HG03159 (cell line): ENCODE results near the gene RNF103.
"Not testable (repeated sequence)": the region's sequence is repeated elsewhere in the genome, so short reads cannot be mapped to it uniquely, and the experiment has no call there.

Source experiments
- ATAC-seq: cut with Tn5 transposase; IDR thresholded peaks from one replicate; pipeline ENCODE4 v1.9.1; 2021; ENCODE audit warnings: mild to moderate bottlenecking, moderate library complexity; ENCODE audit not compliant: unreplicated experiment

RNF103 gene

DNA sequence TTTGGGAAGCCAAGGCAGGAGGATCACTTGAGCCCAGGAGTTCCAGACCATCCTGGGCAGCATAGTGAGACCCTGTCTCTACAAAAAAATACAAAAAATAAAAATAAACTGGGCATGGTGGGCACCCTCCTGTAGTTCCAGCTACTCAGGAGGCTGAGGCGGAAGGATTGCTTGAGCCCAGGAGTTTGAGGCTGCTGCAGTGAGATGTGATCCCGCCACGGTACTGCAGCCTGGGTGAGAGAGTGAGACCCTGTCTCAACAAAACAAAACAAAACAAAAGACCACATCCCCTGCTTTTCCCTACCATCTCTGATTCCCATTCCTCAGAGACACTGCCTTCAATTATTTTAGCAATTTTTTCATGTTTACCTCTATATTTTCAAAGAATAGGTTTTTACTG is 3.9 kb upstream of the RNF103 start:
- no peak for ATAC-seq

DNA sequence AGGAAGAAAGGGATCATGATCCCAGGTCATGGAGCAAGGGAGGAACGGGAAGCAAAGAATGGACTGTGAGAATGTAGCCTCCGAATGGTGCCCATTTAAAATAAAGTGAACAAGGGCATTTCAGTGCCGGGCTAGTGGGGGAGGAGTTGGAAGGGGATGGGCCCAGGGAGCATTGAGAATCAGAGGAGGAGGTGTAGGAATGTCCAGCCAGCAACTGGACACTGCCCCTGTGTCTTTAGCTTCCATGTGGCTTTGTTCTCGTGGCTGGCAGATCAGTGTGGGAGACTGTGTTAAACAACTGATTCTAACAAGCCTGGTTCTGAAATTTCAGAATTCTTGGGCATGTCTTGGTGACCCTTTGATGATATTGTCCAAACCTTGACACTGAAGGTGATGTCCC is 1.4 kb upstream of the RNF103 start:
- ATAC-seq = no peak

DNA sequence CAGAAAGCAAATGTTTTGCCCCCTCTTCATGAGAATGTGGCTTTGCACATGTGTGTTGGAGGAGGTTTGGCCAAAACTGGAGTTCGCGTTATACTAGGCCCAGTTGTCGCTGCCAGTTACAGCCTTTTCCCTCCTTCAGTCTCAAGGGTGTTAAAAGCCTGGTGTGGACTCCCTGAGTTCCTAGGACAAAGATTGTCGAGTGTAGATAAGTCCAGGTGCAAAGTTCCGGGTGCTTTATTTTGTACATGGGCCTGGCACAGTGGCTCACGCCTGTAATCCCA is 542 bp upstream of the RNF103 start:
- ATAC-seq = no peak

DNA sequence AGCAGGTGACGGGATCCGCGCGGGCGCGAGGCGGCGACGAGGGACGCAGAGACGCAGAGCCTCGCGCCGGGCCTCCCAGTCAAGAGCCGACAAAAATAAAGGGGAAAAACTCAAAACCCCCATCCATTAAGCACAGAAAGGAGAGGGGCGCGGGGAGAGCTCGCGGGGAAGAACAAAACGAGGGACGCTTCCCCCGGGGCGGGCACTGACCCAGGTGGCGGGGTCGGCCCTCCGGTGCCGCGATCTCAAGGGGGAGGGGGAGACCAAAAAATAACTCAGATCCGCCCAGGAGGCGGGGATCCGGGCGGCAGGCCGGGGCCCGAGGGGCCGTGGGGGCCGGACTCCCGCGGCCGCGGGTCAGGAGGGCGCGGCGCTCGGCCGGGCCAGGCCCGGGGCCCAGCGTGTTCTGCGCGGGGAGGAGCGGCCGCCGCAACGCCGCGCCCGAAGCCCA is 597 bp downstream of the RNF103 start:
- peak; percentile 40 for ATAC-seq

DNA sequence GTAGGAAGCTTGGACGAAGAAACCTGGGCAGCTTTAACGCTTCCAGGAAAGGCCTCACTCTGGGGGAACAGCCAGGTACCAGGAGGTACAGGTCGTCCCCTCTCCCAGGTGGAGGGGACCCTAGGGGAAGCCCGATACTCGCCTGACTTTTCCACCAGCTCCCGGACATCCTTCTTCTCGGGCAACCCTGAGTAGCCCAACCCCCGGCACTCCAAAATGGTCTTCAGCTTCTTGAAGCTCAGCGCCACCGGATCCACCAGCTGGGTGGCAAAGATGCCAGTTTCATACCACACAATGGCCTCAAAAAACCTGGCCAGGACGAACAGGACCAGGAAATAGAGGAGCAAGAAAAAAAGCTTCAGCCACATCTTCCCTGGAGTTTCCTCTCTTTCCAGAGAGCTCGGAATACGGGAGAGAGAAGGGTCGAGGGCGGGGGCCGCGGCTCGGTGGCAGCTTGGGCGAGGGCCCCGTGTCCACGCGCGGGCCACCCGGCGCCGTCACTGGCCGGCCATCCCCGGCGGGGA is 1.1 kb downstream of the RNF103 start:
- peak; percentile 1 for ATAC-seq

DNA sequence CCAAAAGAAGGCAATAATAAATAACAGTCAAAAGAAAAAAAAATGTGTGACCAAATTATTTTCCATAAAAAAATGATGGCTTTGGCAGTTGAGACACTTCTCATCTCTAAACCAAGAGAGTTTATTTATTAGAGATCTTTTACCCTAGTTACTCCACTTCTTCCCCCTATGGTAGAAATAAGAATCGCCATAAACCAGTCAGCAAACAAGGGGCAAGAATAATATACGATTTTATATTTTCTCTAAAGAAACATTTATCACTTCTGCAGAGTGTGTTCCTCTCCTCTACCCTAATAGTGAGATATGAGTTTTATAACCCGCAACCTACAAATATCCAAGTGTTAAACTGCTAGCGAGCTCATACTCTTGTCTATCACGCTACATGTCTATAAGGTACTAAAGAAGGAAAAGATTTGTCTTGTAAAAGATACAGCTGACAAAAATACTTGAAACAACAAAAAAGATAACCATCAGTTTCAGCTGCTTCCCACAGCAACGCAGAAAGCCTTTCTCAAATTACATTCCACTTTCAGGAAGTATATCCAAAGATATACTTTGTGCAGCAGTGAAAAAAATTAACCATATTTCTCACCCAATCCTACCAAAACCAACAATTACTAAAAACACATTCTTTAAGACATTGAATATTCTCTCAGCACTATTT is 2.3 kb downstream of the RNF103 start:
- no peak for ATAC-seq

DNA sequence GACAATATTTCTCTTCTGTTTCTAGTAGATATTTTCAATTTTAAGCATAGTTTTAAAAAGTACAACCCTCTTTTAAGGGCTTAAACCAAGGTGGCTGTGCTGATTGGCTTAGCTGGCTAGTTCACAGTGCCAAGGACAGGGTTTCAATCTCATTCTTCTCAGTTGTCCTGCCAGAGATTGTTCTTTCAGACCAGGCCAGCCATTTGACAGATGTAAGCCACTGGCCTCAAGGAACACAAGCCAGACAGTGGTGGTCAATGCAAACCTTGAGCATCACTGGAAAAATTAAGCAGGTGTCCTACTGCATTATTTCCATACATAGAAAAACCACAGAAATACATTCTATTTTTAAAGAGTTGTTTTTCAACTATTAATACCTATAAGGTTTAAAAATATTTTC is 5.9 kb downstream of the RNF103 start:
- ATAC-seq = no peak

DNA sequence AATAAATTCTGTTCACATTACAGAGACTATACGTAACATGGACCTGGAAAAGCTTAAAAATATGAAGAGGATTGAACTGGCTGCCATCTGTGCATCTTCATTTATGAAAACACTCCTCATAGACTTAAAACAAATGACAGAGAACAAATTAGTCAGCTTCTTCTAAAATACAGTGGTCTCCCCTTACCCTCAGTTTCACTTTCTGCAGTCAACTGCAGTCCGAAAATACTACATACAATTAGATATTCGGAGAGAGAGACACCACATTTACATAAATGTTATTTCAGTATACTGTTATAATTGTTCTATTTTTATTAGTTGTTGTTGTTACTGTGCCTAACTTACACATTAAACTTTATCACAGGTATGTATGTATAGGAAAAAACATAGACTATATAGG is 6.5 kb downstream of the RNF103 start:
- no peak for ATAC-seq

DNA sequence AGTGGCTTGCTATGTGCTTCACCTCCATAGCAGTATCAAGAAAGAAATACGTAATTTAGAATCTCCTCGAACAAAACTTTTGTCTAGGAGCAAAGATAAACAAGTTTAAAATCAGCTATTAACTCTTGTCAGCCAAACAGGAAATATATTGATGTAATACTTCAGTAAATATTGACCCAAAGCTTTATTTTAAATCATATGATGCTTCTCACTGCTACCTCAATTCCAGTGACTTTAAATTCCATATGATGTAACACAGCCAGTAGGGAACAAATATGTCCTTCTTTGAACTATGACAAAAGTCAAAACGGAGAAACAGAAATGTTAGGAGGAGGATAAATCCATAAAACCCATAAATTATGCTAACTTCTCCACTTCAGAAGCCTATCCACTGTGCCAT is 7.2 kb downstream of the RNF103 start:
- ATAC-seq = no peak

DNA sequence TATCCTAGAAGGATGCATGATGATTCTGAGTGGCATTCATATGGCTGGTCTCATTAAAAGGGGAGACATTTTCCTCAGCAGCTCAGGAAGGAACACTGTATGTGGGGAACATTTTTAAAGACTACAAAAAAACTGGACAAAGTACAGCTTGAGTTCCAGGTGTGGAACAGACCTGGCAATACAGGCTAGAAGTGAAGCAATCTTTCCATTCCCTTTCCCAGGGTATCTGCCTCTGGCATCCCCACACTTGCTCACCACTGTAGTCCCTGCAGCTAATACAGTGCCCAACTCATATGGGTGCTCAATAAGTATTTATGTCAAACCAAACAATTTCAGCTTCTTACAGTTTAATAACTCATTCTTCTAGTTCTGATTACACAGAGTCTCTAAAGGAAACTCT is 8.1 kb downstream of the RNF103 start:
- ATAC-seq = no peak

DNA sequence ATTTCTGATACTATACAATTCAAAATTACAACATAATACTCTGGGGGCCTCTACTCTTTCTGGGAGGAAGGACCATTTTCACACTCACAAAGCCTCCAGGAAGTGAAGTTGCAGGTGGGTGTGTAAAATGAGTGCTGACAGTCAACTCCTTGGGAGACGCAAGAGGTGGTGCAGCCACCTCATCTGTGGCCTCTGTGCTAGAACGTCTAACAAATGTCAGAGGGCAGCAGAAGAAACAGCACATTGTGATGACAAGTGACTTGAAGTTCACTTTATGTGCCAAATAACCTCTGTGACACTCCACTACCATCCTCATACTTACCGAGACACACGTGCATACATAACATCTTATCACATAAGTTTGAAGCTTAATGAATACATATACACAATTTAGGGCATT is 10.2 kb downstream of the RNF103 start:
- ATAC-seq = no peak

DNA sequence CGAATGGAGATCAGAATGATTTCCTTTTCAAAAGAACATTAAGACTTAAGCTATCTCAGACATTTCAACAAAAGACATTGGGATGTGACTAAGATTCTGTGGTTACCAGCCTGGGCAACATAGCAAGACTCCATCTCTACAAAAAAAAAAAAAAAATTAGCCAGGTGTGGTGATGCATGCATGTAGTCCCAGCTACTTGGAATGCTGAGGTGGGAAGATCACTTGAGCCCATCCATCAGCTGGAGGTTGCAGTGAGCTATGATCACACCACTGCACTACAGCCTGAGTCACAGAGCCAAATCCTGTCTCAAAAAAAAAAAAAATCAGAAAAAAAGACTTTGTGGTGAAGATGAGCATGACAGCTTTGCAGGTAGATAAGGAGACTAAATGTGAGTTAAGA is 12.8 kb downstream of the RNF103 start:
- ATAC-seq = no peak

DNA sequence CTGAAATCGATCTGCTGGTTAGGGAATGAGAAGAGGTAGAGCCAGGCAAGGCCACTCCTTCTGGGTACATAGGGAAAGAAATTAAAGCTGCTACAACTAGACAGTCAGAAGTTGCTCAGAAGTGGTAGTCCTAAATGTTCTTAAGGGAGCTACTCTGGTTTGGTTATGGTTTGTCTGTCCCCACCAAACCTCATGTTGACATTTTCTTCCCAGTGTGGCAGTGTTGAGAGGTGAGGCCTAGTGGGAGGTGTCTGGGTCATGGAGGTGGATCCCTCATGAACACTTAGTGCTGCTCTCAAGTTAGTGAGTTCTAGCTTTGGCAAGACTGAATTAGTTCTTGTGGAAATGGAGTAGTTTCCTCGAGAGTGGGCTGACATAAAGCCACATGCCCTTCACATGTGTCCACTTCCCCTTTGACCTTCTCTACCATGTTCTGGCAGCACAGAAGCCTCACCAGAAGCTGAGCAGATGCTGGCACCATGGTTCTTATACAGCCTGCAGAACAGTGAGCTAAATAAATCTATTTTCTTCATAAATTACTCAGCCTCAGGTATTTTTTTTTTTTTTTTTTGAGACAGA is 14.7 kb downstream of the RNF103 start:
- ATAC-seq = no peak

DNA sequence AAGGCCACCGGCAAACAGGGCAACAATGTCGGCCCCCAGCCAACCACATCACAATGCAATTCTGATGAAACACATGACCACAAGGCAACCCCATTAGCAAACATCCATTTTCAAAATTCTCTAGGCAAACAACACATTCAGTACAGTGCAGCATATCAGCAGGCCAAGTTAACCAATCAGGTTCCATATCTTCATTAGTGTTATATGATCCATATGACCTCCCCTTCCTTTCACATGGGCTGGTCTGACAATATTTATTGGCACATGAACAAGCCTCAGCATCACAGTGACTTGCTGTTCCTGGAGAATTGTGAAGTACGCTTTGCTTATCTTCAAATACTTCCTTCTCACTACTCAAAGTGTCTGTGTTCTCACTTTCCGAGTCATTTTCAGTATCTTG is 19.8 kb downstream of the RNF103 start:
- ATAC-seq = no peak

DNA sequence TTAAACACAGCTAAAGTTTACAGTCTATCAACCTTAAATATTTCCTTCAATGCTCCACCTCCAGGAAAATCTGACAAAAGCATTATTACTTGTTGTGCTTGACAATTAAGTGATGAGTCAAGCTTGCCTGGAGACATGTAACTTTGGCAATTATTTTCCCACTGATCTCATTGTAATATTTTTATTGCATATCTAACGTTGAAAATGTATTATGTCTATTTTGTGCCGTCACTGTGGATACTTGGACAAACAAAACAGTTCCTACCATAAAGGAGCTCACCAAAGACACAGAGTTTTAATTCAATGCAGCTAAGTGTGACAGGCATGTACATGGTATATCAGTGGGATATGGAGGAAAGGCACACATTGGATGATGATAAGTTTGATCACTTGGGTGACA is 24.7 kb downstream of the RNF103 start:
- ATAC-seq = no peak

DNA sequence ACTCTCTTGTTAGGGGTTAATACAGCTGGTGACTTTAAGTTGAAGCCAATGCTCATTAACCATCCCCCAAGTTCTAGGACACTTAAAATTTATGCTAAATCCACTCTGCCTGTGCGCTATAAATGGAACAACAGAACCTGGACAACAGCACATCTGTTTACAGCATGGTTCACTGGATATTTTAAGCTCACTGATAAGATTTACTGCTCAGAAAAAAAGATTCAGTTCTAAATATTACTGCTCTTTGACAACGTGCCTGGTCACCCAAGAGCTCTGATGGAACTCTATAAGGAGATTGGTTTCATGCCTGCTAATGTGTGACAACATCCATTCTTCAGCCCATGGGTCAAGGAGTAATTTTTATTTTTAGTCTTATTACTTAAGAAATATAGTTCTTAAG is 27.5 kb downstream of the RNF103 start:
- ATAC-seq = no peak

DNA sequence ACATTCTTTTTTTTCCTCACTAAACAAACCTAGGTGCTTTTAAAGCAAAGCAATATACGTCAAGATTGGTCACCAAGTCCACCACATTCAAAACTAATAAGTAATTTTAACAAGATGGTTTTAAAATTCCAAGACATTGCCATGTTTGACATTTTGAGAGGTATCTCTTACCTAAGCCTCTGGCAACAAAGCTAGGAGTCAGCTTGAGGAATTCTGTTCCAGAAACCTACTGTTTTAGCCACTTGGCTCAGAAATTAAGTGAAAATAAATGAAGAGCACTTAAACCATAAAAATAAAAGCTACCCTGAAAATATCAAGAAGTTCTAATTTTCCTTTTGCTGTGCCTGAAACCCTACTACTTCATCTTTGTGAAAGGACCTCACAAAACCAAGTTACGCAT is 30.4 kb downstream of the RNF103 start:
- no peak for ATAC-seq

DNA sequence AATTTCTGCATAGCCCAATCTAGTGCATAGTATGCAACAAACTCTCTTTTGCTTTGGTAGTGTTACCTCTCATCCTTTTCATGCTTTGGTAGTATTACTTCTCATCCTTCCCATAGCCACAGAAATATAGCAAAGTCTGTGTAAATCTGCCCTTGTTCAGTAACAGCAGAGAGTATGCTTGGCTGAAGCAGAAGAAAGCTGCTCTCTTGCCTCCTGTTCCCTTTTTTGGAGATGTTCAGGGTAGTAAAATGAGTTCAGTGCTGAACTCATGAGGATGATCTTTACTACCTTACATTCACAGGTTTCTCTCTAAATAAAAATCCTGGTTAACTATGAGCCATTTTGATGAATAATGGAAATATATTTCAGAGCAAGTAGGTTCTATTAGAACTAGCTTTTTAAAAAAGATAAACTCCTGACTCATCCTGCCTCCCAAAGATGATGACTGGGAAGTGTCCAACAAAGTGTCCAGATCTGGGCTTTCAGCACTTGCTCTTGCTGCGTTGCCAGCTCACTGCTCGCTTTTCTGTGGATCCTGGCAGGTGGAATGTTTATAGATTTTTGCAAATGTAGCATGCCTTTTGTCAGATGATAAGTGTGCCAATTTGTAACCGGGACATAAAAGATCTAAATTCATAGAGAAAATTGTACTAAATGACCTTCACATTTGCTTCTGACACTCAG is 31.0 kb downstream of the RNF103 start:
- ATAC-seq = no peak

DNA sequence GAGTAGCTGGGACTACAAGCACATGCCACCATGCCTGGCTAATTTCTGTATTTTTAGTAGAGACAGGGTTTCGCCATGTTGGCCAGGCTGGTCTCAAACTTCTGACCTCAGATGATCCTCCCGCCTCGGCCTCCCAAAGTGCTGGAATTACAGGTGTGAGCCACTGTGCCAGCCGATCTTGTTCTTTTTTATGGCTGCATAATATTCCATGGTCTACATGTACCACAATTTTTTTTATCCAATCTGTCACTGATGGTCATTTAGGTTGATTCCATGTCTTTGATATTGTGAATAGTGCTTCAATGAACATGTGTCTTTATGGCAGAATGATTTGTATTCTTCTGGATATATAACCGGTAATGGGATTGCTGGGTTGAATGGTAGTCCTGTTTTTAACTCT is 34.0 kb downstream of the RNF103 start:
- not testable (repeated sequence) for ATAC-seq

DNA sequence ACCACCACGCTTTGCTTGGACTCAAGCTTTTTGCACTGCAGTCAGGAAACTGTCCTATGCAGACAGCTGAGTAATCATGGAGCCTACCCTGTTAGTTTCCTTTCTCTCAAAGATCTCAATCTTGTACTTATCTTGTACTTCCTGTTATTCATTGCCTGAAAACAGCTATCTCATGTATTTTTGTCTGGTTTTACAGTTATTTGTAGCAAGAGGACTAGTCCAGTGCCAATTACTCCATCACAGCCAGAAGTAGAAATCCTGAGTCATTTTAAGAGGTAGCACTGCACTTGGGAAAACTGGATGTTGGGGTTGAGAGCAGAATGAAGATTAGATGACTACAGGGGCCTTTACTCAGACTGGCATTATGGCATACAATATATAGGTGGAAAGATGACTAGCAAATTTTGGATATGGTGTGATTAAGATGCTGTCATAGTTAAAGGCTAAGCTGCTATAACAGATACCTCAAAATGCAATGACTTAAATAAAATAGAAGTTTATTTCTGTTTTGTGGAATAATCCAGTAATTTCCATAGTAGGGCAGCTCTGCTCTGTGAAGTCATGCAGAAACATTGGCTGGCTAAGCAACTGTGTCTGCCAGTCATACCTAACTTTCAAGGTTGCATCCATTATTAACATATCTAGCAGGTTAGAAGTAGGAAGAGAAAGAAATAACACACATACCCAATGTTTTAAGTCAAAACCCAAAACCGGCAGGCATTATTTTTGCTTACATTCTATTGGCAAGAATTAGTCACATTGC is 39.3 kb downstream of the RNF103 start:
- peak; percentile 70 for ATAC-seq

DNA sequence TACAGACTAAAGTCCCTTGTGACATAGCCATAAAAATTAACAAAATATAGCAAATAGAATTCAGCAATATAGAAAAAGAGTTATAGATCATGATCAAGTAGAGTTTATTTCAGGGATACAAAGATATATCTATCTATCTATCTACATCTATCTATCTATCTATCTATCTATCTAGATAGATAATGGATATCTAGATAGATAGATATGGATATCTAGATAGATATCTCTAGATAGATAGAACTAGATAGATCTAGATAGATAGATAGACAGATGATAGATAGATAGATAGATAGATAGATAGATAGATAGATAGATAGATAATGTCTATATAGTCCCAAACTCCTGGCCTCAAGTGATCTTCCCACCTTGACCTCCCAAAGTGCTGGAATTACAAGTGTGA is 43.1 kb downstream of the RNF103 start:
- ATAC-seq = no peak
